Measurements from ENCODE around the gene ATP6V1F.

DNA sequence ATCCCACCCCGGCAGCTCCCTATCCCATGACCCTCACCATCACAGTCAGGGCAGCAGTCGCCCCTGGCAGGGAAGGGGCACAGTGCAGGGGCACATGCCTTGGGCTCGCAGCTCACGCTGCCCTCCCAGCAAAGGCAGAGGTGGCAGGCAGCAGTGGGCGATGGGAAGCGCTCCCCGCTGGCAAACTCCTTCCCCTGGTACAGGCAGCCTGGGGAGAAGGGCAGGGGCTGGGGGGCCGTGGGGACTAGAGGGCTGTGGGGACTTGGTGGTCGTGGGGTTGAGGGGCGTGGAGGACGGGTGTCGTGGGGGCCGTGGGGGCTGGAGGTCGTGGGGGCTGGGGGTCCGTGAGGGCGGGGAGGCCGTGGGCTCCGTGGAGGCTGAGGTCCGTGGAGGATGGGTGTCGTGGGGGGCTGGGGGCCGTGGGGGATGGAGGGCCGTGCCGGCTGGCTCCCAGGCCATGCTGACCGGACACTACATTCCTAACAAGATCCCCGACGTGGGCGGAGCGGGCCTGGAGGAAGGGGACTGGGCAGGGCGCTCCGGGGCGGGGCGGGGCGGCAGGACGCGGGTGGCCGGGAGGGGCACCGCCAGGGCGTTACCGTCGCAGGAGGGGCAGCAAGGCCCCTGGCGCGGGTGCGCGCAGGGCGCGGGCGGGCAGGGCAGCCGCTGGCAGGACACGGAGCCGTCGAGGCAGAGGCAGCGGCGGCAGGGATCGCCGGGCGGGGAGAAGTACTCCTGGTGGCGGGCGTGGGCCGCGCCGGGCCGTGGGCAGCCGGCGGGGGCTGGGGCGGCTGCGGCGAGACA lies 27.9 kb downstream of the ATP6V1F start:
- TF ChIP-seq JUND (IDR thresholded peaks at IDR 0.05) (no peak), ZFX (IDR thresholded peaks at IDR 0.05) (0 out of 2 replicates have a peak, but pooled peaks have one; percentile 41), RAD21 (IDR thresholded peaks at IDR 0.05; ENCODE audit: low read depth) (no peak), POLR2AphosphoS5 (IDR thresholded peaks at IDR 0.05; ENCODE audit: low read depth, low read length) (peak; percentile 75)
- TF ChIP-seq, protein P1, sequence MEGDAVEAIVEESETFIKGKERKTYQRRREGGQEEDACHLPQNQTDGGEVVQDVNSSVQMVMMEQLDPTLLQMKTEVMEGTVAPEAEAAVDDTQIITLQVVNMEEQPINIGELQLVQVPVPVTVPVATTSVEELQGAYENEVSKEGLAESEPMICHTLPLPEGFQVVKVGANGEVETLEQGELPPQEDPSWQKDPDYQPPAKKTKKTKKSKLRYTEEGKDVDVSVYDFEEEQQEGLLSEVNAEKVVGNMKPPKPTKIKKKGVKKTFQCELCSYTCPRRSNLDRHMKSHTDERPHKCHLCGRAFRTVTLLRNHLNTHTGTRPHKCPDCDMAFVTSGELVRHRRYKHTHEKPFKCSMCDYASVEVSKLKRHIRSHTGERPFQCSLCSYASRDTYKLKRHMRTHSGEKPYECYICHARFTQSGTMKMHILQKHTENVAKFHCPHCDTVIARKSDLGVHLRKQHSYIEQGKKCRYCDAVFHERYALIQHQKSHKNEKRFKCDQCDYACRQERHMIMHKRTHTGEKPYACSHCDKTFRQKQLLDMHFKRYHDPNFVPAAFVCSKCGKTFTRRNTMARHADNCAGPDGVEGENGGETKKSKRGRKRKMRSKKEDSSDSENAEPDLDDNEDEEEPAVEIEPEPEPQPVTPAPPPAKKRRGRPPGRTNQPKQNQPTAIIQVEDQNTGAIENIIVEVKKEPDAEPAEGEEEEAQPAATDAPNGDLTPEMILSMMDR (IDR thresholded peaks at IDR 0.05 in 2 of 3, conservative IDR thresholded peaks at IDR 0.05 in 1 of 3; ENCODE audit: borderline replicate concordance in 1 of 3, insufficient read depth in 1 of 3, low read depth in 2 of 3, low read length in 2 of 3), result no peak
